HepG2 (cell line): Measurements from ENCODE around the gene SPRTN. TPM values are rescaled to one million over a fixed set of nuclear protein-coding genes. Genes with fewer than 3 reads are reported as not detected.
A peak's percentile ranks its signal among the peaks of the same experiment; 100 is the strongest.

ENCODE experiments used
- ADNP ChIP-seq: sonication (generic); formaldehyde crosslinking; IDR thresholded peaks from 2 replicates; pipeline ENCODE4 v1.4.0; 2020; ENCODE audit warnings: missing genetic modification reagents
- FOXP4 ChIP-seq: sonication (generic); formaldehyde crosslinking; IDR thresholded peaks from 2 replicates; pipeline ENCODE4 v1.4.0; 2020; ENCODE audit warnings: missing genetic modification reagents
- HMGXB3 ChIP-seq: sonication (generic); formaldehyde crosslinking; IDR thresholded peaks from 2 replicates; pipeline ENCODE4 v1.4.0; 2020; ENCODE audit warnings: missing genetic modification reagents, borderline replicate concordance
- KMT2A ChIP-seq: sonication (generic); formaldehyde crosslinking; IDR thresholded peaks from 2 replicates; pipeline ENCODE4 v1.4.0; 2020; ENCODE audit warnings: missing genetic modification reagents
- MLLT10 ChIP-seq: sonication (generic); formaldehyde crosslinking; IDR thresholded peaks from 2 replicates; pipeline ENCODE4 v1.4.0; 2020; ENCODE audit warnings: missing genetic modification reagents
- PAWR ChIP-seq: sonication (generic); formaldehyde crosslinking; IDR thresholded peaks from 2 replicates; pipeline ENCODE4 v1.4.0; 2020; ENCODE audit warnings: missing genetic modification reagents, mild to moderate bottlenecking, borderline replicate concordance
- PTBP1 ChIP-seq: fragments of 200-400 bp; formaldehyde crosslinking; IDR thresholded peaks from 2 replicates; pipeline ENCODE4 v1.6.1; 2018; ENCODE audit warnings: low read length, low read depth; ENCODE audit not compliant: poor library complexity, severe bottlenecking
- SMARCE1 ChIP-seq: fragments of 450-650 bp; IDR thresholded peaks from 2 replicates; pipeline ENCODE4 v1.6.1; 2017; ENCODE audit warnings: borderline replicate concordance
- TEF ChIP-seq: sonication (generic); formaldehyde crosslinking; IDR thresholded peaks from 2 replicates; pipeline ENCODE4 v1.5.0; 2020; ENCODE audit warnings: missing genetic modification reagents
- TMF1 ChIP-seq: sonication (generic); formaldehyde crosslinking; IDR thresholded peaks from 2 replicates; pipeline ENCODE4 v1.8.1; 2022; ENCODE audit warnings: low read depth, missing genetic modification reagents
- ZNF124 ChIP-seq: sonication (generic); formaldehyde crosslinking; IDR thresholded peaks from 2 replicates; pipeline ENCODE4 v1.4.0; 2020; ENCODE audit warnings: missing genetic modification reagents
- ZNF263 ChIP-seq: sonication (generic); formaldehyde crosslinking; IDR thresholded peaks from 2 replicates; pipeline ENCODE4 v1.4.0; 2020; ENCODE audit warnings: missing genetic modification reagents
- ZNF367 ChIP-seq: sonication (generic); formaldehyde crosslinking; IDR thresholded peaks from 2 replicates; pipeline ENCODE4 v1.4.0; 2020; ENCODE audit warnings: missing genetic modification reagents, borderline replicate concordance
- ZNF513 ChIP-seq: sonication (generic); formaldehyde crosslinking; conservative IDR thresholded peaks from 2 replicates; pipeline ENCODE4 v1.5.0; 2020; ENCODE audit warnings: missing genetic modification reagents
- ZNF614 ChIP-seq: IDR thresholded peaks from 2 replicates; pipeline ENCODE4 v1.6.1; 2018; ENCODE audit warnings: missing biosample characterization, missing genetic modification reagents, inconsistent platforms, borderline replicate concordance
- ZNF775 ChIP-seq: sonication (generic); formaldehyde crosslinking; IDR thresholded peaks from 2 replicates; pipeline ENCODE4 v1.4.0; 2020; ENCODE audit warnings: missing genetic modification reagents, mild to moderate bottlenecking, moderate library complexity, borderline replicate concordance
- ZNF777 ChIP-seq: sonication (generic); formaldehyde crosslinking; IDR thresholded peaks from 2 replicates; pipeline ENCODE4 v1.4.0; 2020; ENCODE audit warnings: missing genetic modification reagents
- ZNF800 ChIP-seq: sonication (generic); formaldehyde crosslinking; IDR thresholded peaks from 2 replicates; pipeline ENCODE4 v1.4.0; 2020; ENCODE audit warnings: missing genetic modification reagents
- polyA plus RNA-seq, 8 experiments: library from polyadenylated mRNA; depleted of rRNA in 3 of 8; stranded (reverse) in 7 of 8; unstranded in 1 of 8; fragments of >200 nt; fragmentation: Illumina TruSeq in 4 of 8; extraction: Trizol in 4 of 8; gene quantifications; 2 replicates each; pipeline versions ENCODE4 v1.2.1 to v1.2.3, GENCODE V29; 2011 to 2016; ENCODE audit warnings: low read depth in 4 of 8, missing spikeins in 1 of 8, mixed read lengths in 1 of 8; ENCODE audit not compliant: insufficient read depth in 1 of 8
- total RNA-seq, 5 experiments: library from RNA; depleted of rRNA; stranded (reverse); fragments of >200 nt; fragmentation: Illumina TruSeq; extraction: Trizol; gene quantifications; 2 replicates each; pipeline ENCODE4 v1.2.3, GENCODE V29; 2016; ENCODE audit warnings: low read depth in 1 of 5

The SPRTN gene
- total and polyA plus RNA-seq, 2 of the 13 experiments (the other 11 are each of a cell fraction or from before 2014, with no cell fraction given) = 4.2 to 15.2 TPM

- TF ChIP-seq HMGXB3 (CRISPR knock-in tag) = no peak
- no peak for TF ChIP-seq ZNF513
- no peak for TF ChIP-seq PAWR (CRISPR knock-in tag)
- no peak for TF ChIP-seq TMF1
- 0 out of 2 replicates have a peak, but pooled peaks have one; percentile 11 for TF ChIP-seq KMT2A (CRISPR knock-in tag)
- TF ChIP-seq ZNF777 = peak; percentile 79; the same call in 1 of the 2 replicates
- no peak for TF ChIP-seq PTBP1
- no peak for TF ChIP-seq ZNF124 (CRISPR knock-in tag)
- TF ChIP-seq ZNF775 (CRISPR knock-in tag) = no peak
- TF ChIP-seq FOXP4 = no peak
- no peak for TF ChIP-seq ADNP (CRISPR knock-in tag)
- 0 out of 2 replicates have a peak, but pooled peaks have one; percentile 57 for TF ChIP-seq ZNF263
- TF ChIP-seq TEF (CRISPR knock-in tag) = no peak
- TF ChIP-seq ZNF614 (CRISPR knock-in tag) = 0 out of 2 replicates have a peak, but pooled peaks have one; percentile 27
- no peak for TF ChIP-seq SMARCE1
- TF ChIP-seq ZNF800 (CRISPR knock-in tag) = no peak
- TF ChIP-seq MLLT10 (CRISPR knock-in tag) = no peak
- no peak; the same call in 1 of the 2 replicates for TF ChIP-seq ZNF367 (CRISPR knock-in tag)
Observed at GRCh38 chr1:231338270-231339128, at the start of gene SPRTN (continued).
